Measurements from ENCODE around the gene CXCL3.

CXCL3 gene

GRCh38 chr4:74013264-74013663, 25.2 kb downstream of the CXCL3 start:
- DNase-seq, result no peak

GRCh38 chr4:74012130-74012529, 26.4 kb downstream of the CXCL3 start:
- no peak for DNase-seq

GRCh38 chr4:74009307-74009706, 29.2 kb downstream of the CXCL3 start:
- no peak for DNase-seq

GRCh38 chr4:74006009-74006476, 32.4 kb downstream of the CXCL3 start:
- no peak for DNase-seq

GRCh38 chr4:74005528-74005927, 33.0 kb downstream of the CXCL3 start:
- DNase-seq, result no peak

GRCh38 chr4:74004668-74005067, 33.8 kb downstream of the CXCL3 start:
- DNase-seq, result no peak

GRCh38 chr4:74000301-74000700, 38.2 kb downstream of the CXCL3 start:
- DNase-seq, result no peak

GRCh38 chr4:73998040-73999011, 40.2 kb downstream of the CXCL3 start, which contains the start of gene CXCL5:
Gene CXCL5 (minus strand): TSS chr4:73998677. CDS start chr4:73998581, 96 bp downstream.
- DNase-seq, result peak; percentile 55

GRCh38 chr4:73992050-73992449, 46.4 kb downstream of the CXCL3 start:
- DNase-seq, result no peak

GRCh38 chr4:73991742-73992000, 46.8 kb downstream of the CXCL3 start:
- DNase-seq, result no peak

- no peak for DNase-seq
Measured at GRCh38 chr4:73990988-73991741, 47.3 kb downstream of the CXCL3 start.

- DNase-seq, result no peak
Measured at GRCh38 chr4:73989928-73990327, 48.6 kb downstream of the CXCL3 start.

GRCh38 chr4:73989031-73989430, 49.5 kb downstream of the CXCL3 start:
- DNase-seq, result no peak

- DNase-seq, result no peak
Measured at GRCh38 chr4:73988061-73988460, 50.4 kb downstream of the CXCL3 start, which contains the start of gene PPBP. Gene PPBP (minus strand): TSS chr4:73988190. CDS start chr4:73988103, 87 bp downstream.

Data from right kidney (tissue), 1 donor.